ENCODE data around the gene CAPN7.

CAPN7 gene

GRCh38 chr3:15276028-15276724, 70.1 kb downstream of the CAPN7 start:
- no peak for DNase-seq (ENCODE audit: low spot score)

- no peak for DNase-seq (ENCODE audit: low spot score)
Observed at GRCh38 chr3:15277861-15278500, 71.9 kb downstream of the CAPN7 start.

GRCh38 chr3:15279205-15279604, 73.2 kb downstream of the CAPN7 start:
- DNase-seq (ENCODE audit: low spot score), result no peak

- DNase-seq (ENCODE audit: low spot score), result no peak
Observed at GRCh38 chr3:15279671-15280402, 73.8 kb downstream of the CAPN7 start.

GRCh38 chr3:15280853-15281532, 74.9 kb downstream of the CAPN7 start:
- DNase-seq (ENCODE audit: low spot score), result no peak

- DNase-seq (ENCODE audit: low spot score), result no peak
Observed at GRCh38 chr3:15281817-15282216, 75.8 kb downstream of the CAPN7 start.

- DNase-seq (ENCODE audit: low spot score), result no peak
Observed at GRCh38 chr3:15283702-15284101, 77.7 kb downstream of the CAPN7 start.

GRCh38 chr3:15284121-15284889, 78.3 kb downstream of the CAPN7 start:
- DNase-seq (ENCODE audit: low spot score), result no peak

GRCh38 chr3:15286022-15286421, 80.0 kb downstream of the CAPN7 start:
- DNase-seq (ENCODE audit: low spot score), result no peak

- DNase-seq (ENCODE audit: low spot score), result no peak
Observed at GRCh38 chr3:15287565-15288330, 81.7 kb downstream of the CAPN7 start.

- DNase-seq (ENCODE audit: low spot score), result no peak
Observed at GRCh38 chr3:15288331-15289035, 82.4 kb downstream of the CAPN7 start.

GRCh38 chr3:15289661-15290060, 83.6 kb downstream of the CAPN7 start:
- no peak for DNase-seq (ENCODE audit: low spot score)

GRCh38 chr3:15290736-15291135, 84.7 kb downstream of the CAPN7 start:
- DNase-seq (ENCODE audit: low spot score), result no peak

GRCh38 chr3:15291589-15292541, 85.8 kb downstream of the CAPN7 start:
- no peak for DNase-seq (ENCODE audit: low spot score)

GRCh38 chr3:15292765-15293522, 86.9 kb downstream of the CAPN7 start:
- DNase-seq (ENCODE audit: low spot score), result no peak

- DNase-seq (ENCODE audit: low spot score), result no peak
Observed at GRCh38 chr3:15294929-15295328, 88.9 kb downstream of the CAPN7 start.

- no peak for DNase-seq (ENCODE audit: low spot score)
Observed at GRCh38 chr3:15295506-15295905, 89.5 kb downstream of the CAPN7 start.

GRCh38 chr3:15297608-15298350, 91.7 kb downstream of the CAPN7 start:
- DNase-seq (ENCODE audit: low spot score), result no peak

Data from putamen (tissue), 1 donor.